Type B pancreatic cell (in vitro differentiated cells): ENCODE results near the gene DPP10. TPM values are rescaled to one million over a fixed set of nuclear protein-coding genes. Genes with fewer than 3 reads are reported as not detected.
"Not testable (repeated sequence)": the region's sequence is repeated elsewhere in the genome, so short reads cannot be mapped to it uniquely, and the experiment has no call there.

Source experiments
- DNase-seq: peaks from one replicate; pipeline ENCODE4 v3.0.0; 2021; ENCODE audit warnings: mixed read lengths; ENCODE audit not compliant: unreplicated experiment; ENCODE audit errors: extremely low spot score
- H3K27ac Mint-ChIP-seq: 2 replicates; pipeline ENCODE4 v1.8.0; 2021; ENCODE audit warnings: mild to moderate bottlenecking, mixed read lengths
- H3K27me3 Mint-ChIP-seq: 2 replicates; pipeline ENCODE4 v1.8.0; 2021; ENCODE audit warnings: mixed read lengths
- H3K36me3 Mint-ChIP-seq: 2 replicates; pipeline ENCODE4 v1.8.0; 2021; ENCODE audit warnings: mixed read lengths
- H3K4me1 Mint-ChIP-seq: one replicate; pipeline ENCODE4 v1.8.0; 2021; ENCODE audit warnings: mixed read lengths; ENCODE audit not compliant: unreplicated experiment
- H3K4me3 Mint-ChIP-seq: 2 replicates; pipeline ENCODE4 v1.8.0; 2021; ENCODE audit warnings: mild to moderate bottlenecking, mixed read lengths
- H3K9me3 Mint-ChIP-seq: 2 replicates; pipeline ENCODE4 v1.8.0; 2021; ENCODE audit warnings: mixed read lengths
- total RNA-seq: library from RNA; stranded (reverse); gene quantifications from 2 replicates; pipeline ENCODE4 v1.2.1, GENCODE V29; 2021; ENCODE audit warnings: low replicate concordance
- TF ChIP-seq, protein P1 (sequence below): fragments of 200-600 bp; sonication (generic); conservative IDR thresholded peaks from 2 replicates; pipeline ENCODE4 v1.5.0; 2021; ENCODE audit warnings: antibody characterized with exemption, mild to moderate bottlenecking

DPP10 gene
- total RNA-seq, 1 donor from 2014 or later = 8.8 TPM

DNA sequence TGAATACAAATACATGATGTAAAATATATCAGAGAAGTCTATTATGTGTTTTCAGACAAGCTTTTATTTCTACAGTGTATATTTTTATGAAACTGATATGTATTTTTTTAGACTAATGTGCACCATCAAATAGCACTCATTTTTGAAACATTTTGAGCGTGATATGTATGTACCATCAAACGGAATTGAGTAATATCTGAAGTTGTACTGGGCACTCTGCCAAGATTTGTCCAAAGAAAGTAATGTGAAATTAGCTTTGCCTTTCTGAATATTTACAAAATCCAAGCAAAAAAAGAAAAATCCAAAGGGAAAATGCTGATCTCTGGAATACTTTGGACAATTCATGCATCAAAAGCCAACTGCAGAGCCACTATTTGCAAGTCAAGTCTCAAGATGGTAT lies 972.0 kb downstream of the DPP10 start:
- TF ChIP-seq, protein P1, sequence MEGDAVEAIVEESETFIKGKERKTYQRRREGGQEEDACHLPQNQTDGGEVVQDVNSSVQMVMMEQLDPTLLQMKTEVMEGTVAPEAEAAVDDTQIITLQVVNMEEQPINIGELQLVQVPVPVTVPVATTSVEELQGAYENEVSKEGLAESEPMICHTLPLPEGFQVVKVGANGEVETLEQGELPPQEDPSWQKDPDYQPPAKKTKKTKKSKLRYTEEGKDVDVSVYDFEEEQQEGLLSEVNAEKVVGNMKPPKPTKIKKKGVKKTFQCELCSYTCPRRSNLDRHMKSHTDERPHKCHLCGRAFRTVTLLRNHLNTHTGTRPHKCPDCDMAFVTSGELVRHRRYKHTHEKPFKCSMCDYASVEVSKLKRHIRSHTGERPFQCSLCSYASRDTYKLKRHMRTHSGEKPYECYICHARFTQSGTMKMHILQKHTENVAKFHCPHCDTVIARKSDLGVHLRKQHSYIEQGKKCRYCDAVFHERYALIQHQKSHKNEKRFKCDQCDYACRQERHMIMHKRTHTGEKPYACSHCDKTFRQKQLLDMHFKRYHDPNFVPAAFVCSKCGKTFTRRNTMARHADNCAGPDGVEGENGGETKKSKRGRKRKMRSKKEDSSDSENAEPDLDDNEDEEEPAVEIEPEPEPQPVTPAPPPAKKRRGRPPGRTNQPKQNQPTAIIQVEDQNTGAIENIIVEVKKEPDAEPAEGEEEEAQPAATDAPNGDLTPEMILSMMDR = no peak
- Mint-ChIP-seq H3K4me1 (no peaks in the 10 kb centered on the region), H3K27me3 (no peaks in the 10 kb centered on the region), H3K9me3 (no peaks in the 10 kb centered on the region), H3K4me3 (no peak overlapping the region), H3K36me3 (no peaks in the 10 kb centered on the region), H3K27ac (no peak overlapping the region)
- DNase-seq = no peak

- H3K36me3 Mint-ChIP-seq = peaks cover 3% of the 10 kb centered on the region
- no peak for DNase-seq
- H3K4me3 Mint-ChIP-seq = no peak overlapping the region
- TF ChIP-seq, protein P1 = no peak
- H3K4me1 Mint-ChIP-seq = no peaks in the 10 kb centered on the region
- no peaks in the 10 kb centered on the region for H3K27me3 Mint-ChIP-seq
- no peak overlapping the region for H3K27ac Mint-ChIP-seq
- H3K9me3 Mint-ChIP-seq = no peaks in the 10 kb centered on the region
These were observed 979.7 kb downstream of the DPP10 start for GRCh38 chr2:115422004-115422634.

- no peak overlapping the region for H3K4me3 Mint-ChIP-seq
- H3K4me1 Mint-ChIP-seq = no peaks in the 10 kb centered on the region
- H3K36me3 Mint-ChIP-seq = peaks cover 3% of the 10 kb centered on the region
- no peaks in the 10 kb centered on the region for H3K9me3 Mint-ChIP-seq
- no peak overlapping the region for H3K27ac Mint-ChIP-seq
- TF ChIP-seq, protein P1 = no peak
- no peaks in the 10 kb centered on the region for H3K27me3 Mint-ChIP-seq
- DNase-seq = no peak
These were observed 985.0 kb downstream of the DPP10 start for GRCh38 chr2:115427436-115427835.

DNA sequence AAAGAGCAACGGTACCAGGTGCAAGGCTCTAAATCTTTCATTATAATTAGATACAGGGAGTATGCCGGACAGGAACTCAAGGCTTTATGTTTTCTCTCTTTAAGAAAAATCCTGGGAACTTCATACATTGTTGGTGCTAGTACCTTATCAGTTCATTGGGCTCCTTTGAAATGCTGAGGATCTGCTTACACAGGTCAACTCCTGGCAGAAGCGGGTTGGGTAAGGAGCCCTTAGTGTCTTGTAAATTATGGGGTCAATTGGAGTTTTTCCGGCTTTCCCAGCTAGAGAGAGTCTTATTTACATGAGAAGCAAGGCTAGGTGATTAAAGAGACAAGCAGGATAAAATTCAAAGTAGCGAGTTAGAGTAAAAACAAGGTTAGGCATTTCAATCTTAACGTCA lies 998.3 kb downstream of the DPP10 start:
- H3K4me1 Mint-ChIP-seq, H3K9me3 Mint-ChIP-seq, DNase-seq, H3K36me3 Mint-ChIP-seq, H3K4me3 Mint-ChIP-seq, H3K27ac Mint-ChIP-seq, H3K27me3 Mint-ChIP-seq: not testable (repeated sequence)

DNA sequence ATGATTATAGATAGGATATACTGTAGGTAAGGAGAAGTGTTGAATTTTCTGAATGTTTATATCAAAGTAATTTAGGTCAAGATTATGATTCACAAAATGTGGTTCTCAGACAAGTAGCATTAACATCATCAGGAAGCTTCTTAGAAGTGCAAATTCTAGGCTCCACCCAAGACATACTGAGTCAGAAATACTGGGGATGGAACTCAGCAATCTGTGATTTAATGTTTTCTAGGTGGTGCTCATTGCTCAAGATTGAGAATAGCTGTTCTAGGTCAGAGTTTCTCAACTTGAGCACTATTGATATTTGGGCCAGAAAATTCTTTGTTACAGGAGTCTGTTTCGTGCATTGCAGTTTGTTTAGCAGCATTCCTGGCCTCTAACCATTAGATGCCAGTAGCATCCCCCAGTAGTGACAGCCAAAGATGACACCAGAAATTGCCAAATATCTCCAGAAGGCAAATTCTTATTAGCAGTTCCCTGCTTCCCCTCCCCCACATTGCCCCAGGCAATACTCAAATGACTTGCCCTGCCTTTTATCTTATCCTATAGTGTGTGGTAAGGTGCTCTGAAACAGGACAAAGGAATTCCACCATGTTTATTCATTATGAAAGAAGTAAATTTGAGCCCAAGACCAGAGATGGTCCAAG lies 1001.2 kb downstream of the DPP10 start:
- H3K9me3 Mint-ChIP-seq = peaks cover 10% of the 10 kb centered on the region
- H3K36me3 Mint-ChIP-seq = peaks cover 4% of the 10 kb centered on the region
- H3K4me1 Mint-ChIP-seq = peaks cover 7% of the 10 kb centered on the region
- no peak overlapping the region for H3K27ac Mint-ChIP-seq
- no peak for DNase-seq
- no peak overlapping the region for H3K4me3 Mint-ChIP-seq
- TF ChIP-seq, protein P1 = no peak
- H3K27me3 Mint-ChIP-seq = no peaks in the 10 kb centered on the region

DNA sequence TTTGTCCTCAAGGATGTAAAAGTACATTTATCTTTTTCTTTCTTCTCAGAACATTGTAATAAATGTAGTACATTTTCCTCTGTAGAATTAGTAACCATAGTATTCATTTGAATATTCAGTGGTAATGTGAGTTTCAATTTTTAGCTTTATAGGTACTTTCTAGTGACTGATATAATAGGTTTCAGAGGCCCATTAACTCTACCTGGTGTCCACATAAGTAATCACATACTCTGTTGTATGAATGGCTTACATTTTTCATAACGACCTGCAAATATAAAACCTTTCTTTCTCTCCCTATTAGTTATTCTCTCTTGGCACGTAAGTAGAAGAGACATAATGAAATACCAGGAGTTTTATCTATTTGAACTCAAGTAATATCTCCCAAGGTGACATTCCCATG lies 1017.6 kb downstream of the DPP10 start:
- TF ChIP-seq, protein P1 = no peak
- H3K4me1 Mint-ChIP-seq = no peaks in the 10 kb centered on the region
- no peak overlapping the region for H3K27ac Mint-ChIP-seq
- no peaks in the 10 kb centered on the region for H3K9me3 Mint-ChIP-seq
- H3K4me3 Mint-ChIP-seq = no peak overlapping the region
- DNase-seq = no peak
- H3K36me3 Mint-ChIP-seq = no peaks in the 10 kb centered on the region
- no peaks in the 10 kb centered on the region for H3K27me3 Mint-ChIP-seq
